Spinal cord (tissue), 10 donors: ENCODE data around the gene MYO15A. TPM values are rescaled to one million over a fixed set of nuclear protein-coding genes. Genes with fewer than 3 reads are reported as not detected.

ENCODE experiments used
- DNase-seq, 6 donors: peaks; one replicate each; pipeline versions ENCODE4 v3.0.0 to v3.0.0-alpha.2; 2013 to 2015; ENCODE audit warnings: low spot score in 6 of 6, low read depth in 4 of 6
- H3K27ac ChIP-seq: one replicate; pipeline ENCODE4 v1.5.1; 2013; ENCODE audit warnings: low read depth, low read length, control low read depth
- H3K27me3 ChIP-seq: one replicate; pipeline ENCODE4 v1.6.1; 2013; ENCODE audit warnings: low read length; ENCODE audit not compliant: control insufficient read depth, insufficient read depth
- H3K36me3 ChIP-seq: one replicate; pipeline ENCODE4 v1.6.1; 2013; ENCODE audit warnings: low read length; ENCODE audit not compliant: control insufficient read depth, insufficient read depth
- H3K4me1 ChIP-seq: one replicate; pipeline ENCODE4 v1.6.1; 2013; ENCODE audit warnings: low read length; ENCODE audit not compliant: control insufficient read depth, insufficient read depth
- H3K4me3 ChIP-seq: one replicate; pipeline ENCODE4 v1.5.1; 2013; ENCODE audit warnings: low read depth, low read length, control low read depth
- H3K9me3 ChIP-seq: one replicate; pipeline ENCODE4 v1.6.1; 2013; ENCODE audit warnings: low read length; ENCODE audit not compliant: control insufficient read depth, insufficient read depth
- WGBS: methylation state at CpG from one replicate; pipeline ENCODE4 v1.1.5; 2013; ENCODE audit warnings: missing lambda C conversion rate; ENCODE audit not compliant: insufficient coverage; 5-methylcytosine and 5-hydroxymethylcytosine counted together
- polyA plus RNA-seq, 2 donors: library from polyadenylated mRNA; unstranded; fragments of 120-200 nt; gene quantifications; one replicate each; pipeline ENCODE4 v1.2.1, GENCODE V29; 2013; ENCODE audit not compliant: insufficient read length in 2 of 2
- total RNA-seq, 2 donors: library from RNA; depleted of rRNA in 1 of 2; stranded (reverse); fragments of 120-200 nt in 1 of 2; fragments of >200 nt in 1 of 2; gene quantifications; one replicate each; pipeline versions ENCODE4 v1.2.3 to v1.2.4, GENCODE V29; 2013 to 2014
- donor health status: healthy.

MYO15A gene
- total and polyA plus RNA-seq, 4 donors, result 1.3 to 6.8 (median 3.6) TPM

GRCh38 chr17:18122990-18123753 lies 14.6 kb downstream of the MYO15A start:
- H3K36me3 ChIP-seq, result peaks cover 6% of the 10 kb centered on the region
- peaks cover 5% of the 10 kb centered on the region for H3K4me1 ChIP-seq
- no peak for DNase-seq
- 78% methylated on average over 31 of the region's 31 CpGs for WGBS
- H3K27me3 ChIP-seq, result no peaks in the 10 kb centered on the region
- no peak overlapping the region for H3K4me3 ChIP-seq
- no peak overlapping the region for H3K27ac ChIP-seq
- H3K9me3 ChIP-seq, result no peaks in the 10 kb centered on the region

GRCh38 chr17:18124345-18125126 lies 16.0 kb downstream of the MYO15A start:
- no peaks in the 10 kb centered on the region for H3K27me3 ChIP-seq
- H3K4me3 ChIP-seq, result no peak overlapping the region
- WGBS, result no CpG with 5 or more reads among the region's 11 CpGs
- H3K4me1 ChIP-seq, result no peaks in the 10 kb centered on the region
- no peaks in the 10 kb centered on the region for H3K9me3 ChIP-seq
- no peak overlapping the region for H3K27ac ChIP-seq
- peaks cover 2% of the 10 kb centered on the region for H3K36me3 ChIP-seq
- no peak for DNase-seq

GRCh38 chr17:18129041-18129502 lies 20.5 kb downstream of the MYO15A start:
- no peaks in the 10 kb centered on the region for H3K9me3 ChIP-seq
- WGBS, result 65% methylated on average over 4 of the region's 4 CpGs
- H3K36me3 ChIP-seq, result no peaks in the 10 kb centered on the region
- no peaks in the 10 kb centered on the region for H3K27me3 ChIP-seq
- no peaks in the 10 kb centered on the region for H3K4me1 ChIP-seq
- H3K27ac ChIP-seq, result no peak overlapping the region
- H3K4me3 ChIP-seq, result no peak overlapping the region
- peak in 2 of 6 donors; percentile 21 to 47 for DNase-seq

- H3K36me3 ChIP-seq, result no peaks in the 10 kb centered on the region
- H3K27me3 ChIP-seq, result no peaks in the 10 kb centered on the region
- 95% methylated on average over 4 of the region's 5 CpGs for WGBS
- H3K4me3 ChIP-seq, result no peak overlapping the region
- H3K27ac ChIP-seq, result no peak overlapping the region
- H3K4me1 ChIP-seq, result no peaks in the 10 kb centered on the region
- H3K9me3 ChIP-seq, result no peaks in the 10 kb centered on the region
- no peak for DNase-seq
Measured at GRCh38 chr17:18132711-18133110, 24.2 kb downstream of the MYO15A start.

- Histone ChIP-seq H3K4me1 (no peaks in the 10 kb centered on the region), H3K27me3 (no peaks in the 10 kb centered on the region), H3K9me3 (no peaks in the 10 kb centered on the region), H3K36me3 (no peaks in the 10 kb centered on the region), H3K4me3 (no peak overlapping the region), H3K27ac (no peak overlapping the region)
- DNase-seq, result no peak
- WGBS, result 82% methylated on average over 19 of the region's 19 CpGs
Measured at GRCh38 chr17:18136357-18136756, 27.8 kb downstream of the MYO15A start.

GRCh38 chr17:18138065-18138749 lies 29.7 kb downstream of the MYO15A start:
- DNase-seq, result no peak
- Histone ChIP-seq H3K4me3 (no peak overlapping the region), H3K27me3 (no peaks in the 10 kb centered on the region), H3K4me1 (no peaks in the 10 kb centered on the region), H3K27ac (no peak overlapping the region), H3K9me3 (no peaks in the 10 kb centered on the region), H3K36me3 (no peaks in the 10 kb centered on the region)
- WGBS, result 80% methylated on average over 5 of the region's 8 CpGs

- Histone ChIP-seq H3K4me1 (no peaks in the 10 kb centered on the region), H3K27ac (no peak overlapping the region), H3K36me3 (no peaks in the 10 kb centered on the region), H3K27me3 (no peaks in the 10 kb centered on the region), H3K4me3 (no peak overlapping the region), H3K9me3 (no peaks in the 10 kb centered on the region)
- no peak for DNase-seq
- WGBS, result no CpG with 5 or more reads among the region's 2 CpGs
Measured at GRCh38 chr17:18139092-18139491, 30.5 kb downstream of the MYO15A start.

GRCh38 chr17:18139498-18139897 lies 30.9 kb downstream of the MYO15A start:
- Histone ChIP-seq H3K9me3 (no peaks in the 10 kb centered on the region), H3K4me3 (no peak overlapping the region), H3K4me1 (no peaks in the 10 kb centered on the region), H3K36me3 (no peaks in the 10 kb centered on the region), H3K27ac (no peak overlapping the region), H3K27me3 (no peaks in the 10 kb centered on the region)
- DNase-seq, result no peak
- WGBS, result 84% methylated on average over 14 of the region's 14 CpGs

GRCh38 chr17:18139949-18140348 lies 31.4 kb downstream of the MYO15A start:
- 80% methylated on average over 2 of the region's 3 CpGs for WGBS
- no peak overlapping the region for H3K4me3 ChIP-seq
- H3K9me3 ChIP-seq, result no peaks in the 10 kb centered on the region
- no peaks in the 10 kb centered on the region for H3K4me1 ChIP-seq
- no peak overlapping the region for H3K27ac ChIP-seq
- no peaks in the 10 kb centered on the region for H3K27me3 ChIP-seq
- no peaks in the 10 kb centered on the region for H3K36me3 ChIP-seq
- no peak for DNase-seq
